ENCODE measurements around the gene MFAP4.

Gene MFAP4

DNA sequence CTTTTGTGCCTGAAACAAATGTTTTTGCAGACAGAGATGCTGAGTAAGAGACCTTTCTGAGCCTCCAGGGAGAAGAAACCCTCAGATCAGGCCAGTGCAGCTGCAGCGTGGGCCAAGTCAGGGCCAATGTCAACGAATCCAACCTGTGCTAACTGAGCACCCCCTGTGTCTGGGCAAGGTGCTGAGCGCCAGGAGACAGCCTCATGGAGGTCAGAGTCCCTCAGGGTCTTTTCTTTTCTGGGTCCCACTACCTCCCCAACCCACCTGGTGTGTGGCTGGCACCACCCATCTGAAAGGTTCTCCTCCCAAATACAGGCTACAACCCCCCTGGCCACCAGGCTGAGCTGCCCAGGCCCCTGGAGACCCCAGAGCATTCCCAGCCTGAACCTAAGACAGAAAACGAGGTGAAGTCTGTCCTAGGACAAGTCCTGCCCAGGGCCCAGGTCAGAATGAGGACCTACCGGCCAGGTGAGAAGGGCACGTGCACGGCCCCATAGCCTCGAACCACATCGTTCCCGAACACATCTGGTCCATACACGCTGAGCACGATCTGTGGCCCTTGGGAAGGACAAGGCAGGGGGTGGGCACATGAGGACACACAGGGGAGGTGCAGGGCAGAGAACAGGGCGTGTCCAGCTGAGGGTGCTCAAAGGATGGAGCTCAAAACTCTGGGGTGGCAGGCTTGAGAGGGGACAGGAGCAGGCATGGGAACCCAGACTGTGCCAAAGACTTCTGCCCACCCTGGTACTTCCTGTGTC, 39.5 kb downstream of the MFAP4 start:
- no peak for DNase-seq

DNA sequence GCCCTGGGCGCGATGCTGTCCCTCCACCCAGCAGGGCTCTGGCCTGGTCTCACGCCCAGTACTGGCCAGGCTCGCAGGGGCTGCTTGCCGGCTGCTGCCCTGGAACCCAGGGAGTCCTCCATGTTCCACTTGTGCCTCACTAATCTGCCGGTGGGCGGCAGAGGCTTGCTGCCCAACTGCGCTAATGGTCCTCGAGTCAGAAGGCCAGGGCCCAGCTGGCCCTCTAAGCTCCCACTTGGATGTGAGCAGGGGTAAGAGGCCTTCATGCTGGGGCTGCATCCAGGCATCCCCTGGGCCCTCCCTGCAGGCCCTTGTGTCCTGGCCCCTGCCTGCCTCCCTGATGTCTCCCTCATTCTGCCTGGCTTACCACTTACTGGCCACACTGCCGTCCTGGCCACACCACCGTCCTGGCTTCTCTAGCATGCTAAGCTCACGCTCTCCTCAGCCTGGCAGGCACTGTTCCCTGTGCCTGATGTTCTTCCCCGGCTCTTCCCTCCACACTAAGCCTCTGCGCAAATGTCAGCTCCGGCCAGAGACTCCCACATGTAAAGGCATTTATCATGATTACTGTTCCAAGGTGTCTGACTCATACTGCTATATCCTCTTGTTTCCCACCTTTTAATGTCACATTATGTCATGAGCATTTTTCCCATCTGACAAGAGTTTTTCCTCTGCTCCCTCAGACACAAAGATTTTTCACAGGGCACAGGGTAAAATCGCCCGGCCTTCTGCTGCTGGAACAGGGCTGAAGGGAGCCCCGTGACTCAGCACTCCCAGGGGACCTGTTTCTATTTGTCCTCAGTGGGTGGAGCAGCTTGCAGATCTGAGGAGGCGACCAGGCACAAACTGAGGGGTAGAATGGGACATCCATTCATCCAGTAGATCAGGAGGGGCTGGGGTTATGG, 40.4 kb downstream of the MFAP4 start:
- DNase-seq, result no peak

GRCh38 chr17:19345486-19346350, 41.3 kb downstream of the MFAP4 start:
- DNase-seq, result no peak

DNA sequence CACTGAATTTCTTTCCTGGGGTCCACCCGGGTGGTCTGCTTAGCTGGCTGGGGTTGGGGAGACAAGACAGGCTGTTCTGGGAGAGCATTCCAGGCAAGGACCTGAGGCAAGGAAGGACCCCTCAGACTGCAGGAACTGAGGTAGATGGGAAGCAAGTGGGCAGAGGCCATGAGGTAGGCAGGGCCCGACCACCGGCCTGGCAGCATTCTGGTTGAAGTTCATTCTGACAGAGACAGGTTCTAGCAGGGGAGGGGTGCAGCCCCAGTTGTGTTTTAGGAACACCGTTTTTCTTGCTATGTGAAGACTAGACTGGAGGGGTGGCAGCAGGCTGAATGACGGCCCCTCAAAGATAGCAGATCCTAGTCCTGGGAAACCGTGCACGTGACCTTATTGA, 41.9 kb downstream of the MFAP4 start:
- DNase-seq, result no peak

DNA sequence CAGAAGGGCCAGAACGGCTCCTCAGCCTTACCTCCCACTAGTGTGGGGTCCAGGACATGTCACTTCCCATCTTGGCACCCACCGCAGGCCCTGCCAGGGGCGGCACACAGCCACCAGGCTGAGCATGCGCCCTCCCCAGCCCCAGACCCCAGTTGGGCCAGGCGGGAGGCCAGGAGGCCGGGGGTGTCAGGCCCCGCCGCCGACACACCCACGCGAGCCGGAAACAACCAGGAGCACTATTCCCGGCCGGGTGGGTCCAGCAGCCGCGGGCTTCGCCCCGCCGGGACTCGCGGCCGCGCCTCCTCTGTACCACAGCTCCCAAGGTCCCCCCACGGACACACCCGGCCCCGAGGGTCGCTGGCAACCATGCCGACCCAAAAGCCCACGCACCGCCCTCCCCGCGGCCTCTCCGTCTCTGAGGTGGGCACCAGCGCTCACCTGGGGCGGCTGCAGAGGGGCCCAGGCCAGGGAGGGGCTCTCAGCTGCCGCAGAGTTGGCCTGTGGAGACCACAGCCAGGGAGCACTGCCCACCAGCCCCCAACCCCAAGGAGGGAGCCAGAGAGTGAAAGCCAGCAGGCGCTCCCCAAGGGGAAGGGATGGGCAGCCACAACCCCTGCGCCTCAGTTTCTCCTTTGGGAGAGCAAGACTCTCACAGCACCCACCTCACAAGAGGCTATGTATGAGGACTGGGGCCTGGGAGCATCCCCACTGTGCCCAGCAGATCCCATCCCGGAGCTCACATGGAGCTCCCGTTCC, 42.5 kb downstream of the MFAP4 start:
- DNase-seq, result no peak

- DNase-seq, result no peak
Measured at GRCh38 chr17:19343671-19344151, 43.3 kb downstream of the MFAP4 start.

GRCh38 chr17:19343256-19343630, 43.7 kb downstream of the MFAP4 start:
- DNase-seq, result no peak

GRCh38 chr17:19342611-19343255, 44.3 kb downstream of the MFAP4 start:
- DNase-seq, result no peak

GRCh38 chr17:19341641-19342610, 45.1 kb downstream of the MFAP4 start:
- DNase-seq, result no peak

DNA sequence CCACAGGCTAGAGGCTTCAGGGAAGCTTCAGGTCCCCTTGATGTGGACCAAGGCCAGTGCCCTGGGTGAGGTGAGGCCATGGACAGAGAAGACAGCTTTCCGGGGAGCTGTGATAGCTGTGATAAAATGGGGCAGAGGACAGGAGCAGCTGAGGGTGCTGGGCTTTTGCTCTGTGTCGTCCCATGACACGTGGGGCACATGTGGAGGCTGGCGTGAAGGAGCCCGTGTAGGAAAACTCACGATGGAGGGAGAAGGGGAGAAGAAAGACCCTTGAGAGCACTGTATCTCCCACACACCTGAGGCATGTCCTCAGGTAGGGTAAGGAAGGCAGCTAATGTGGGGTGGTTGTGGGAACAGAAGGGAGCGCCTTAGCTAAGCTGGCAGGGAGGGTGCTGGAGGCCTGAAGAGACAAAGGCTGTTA, 45.8 kb downstream of the MFAP4 start:
- no peak for DNase-seq

DNA sequence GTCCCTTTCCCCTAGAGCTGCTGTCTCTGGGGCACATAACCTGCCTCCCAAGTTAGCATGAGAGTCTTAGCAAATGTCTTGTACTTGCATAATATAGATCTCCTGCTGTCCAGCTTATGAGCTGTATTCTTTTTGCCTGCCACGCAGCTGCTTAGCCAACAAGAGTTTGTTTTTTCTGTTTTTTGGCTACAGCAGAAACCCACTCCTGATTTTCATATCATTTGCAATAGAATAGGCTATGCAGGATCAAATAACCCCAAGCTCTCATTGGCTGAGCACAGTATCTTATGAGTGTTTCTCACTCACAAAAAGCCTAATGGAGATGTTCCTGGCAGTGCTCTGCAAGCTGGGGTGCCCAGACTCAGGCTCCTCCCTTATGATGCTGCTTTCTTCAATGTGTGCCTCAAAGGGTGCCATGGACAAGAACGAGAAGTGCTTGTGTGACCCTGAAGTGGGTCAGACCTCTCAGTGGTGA, 47.6 kb downstream of the MFAP4 start:
- DNase-seq, result no peak

- peak; percentile 68 to 75 for DNase-seq
Measured at GRCh38 chr17:19338031-19338990, 48.7 kb downstream of the MFAP4 start.

DNA sequence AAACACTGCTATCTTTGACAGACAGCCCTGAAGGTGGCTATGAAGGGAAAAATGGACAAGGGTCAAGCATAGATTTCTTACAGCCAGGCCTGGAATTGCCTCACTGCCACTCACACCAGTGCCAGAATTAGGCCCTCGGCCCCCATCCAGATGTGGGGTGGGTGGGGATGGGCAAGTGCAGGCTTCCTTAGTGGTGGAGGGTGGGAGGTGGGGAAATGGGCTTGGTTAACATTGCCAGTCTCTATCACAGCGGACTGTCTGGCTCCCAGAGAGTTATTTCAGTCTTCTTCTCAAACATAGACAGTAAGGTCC, 49.3 kb downstream of the MFAP4 start:
- DNase-seq, result no peak

GRCh38 chr17:19336938-19337711, 49.9 kb downstream of the MFAP4 start:
- no peak for DNase-seq

GRCh38 chr17:19335951-19336631, 50.9 kb downstream of the MFAP4 start:
- no peak for DNase-seq

DNA sequence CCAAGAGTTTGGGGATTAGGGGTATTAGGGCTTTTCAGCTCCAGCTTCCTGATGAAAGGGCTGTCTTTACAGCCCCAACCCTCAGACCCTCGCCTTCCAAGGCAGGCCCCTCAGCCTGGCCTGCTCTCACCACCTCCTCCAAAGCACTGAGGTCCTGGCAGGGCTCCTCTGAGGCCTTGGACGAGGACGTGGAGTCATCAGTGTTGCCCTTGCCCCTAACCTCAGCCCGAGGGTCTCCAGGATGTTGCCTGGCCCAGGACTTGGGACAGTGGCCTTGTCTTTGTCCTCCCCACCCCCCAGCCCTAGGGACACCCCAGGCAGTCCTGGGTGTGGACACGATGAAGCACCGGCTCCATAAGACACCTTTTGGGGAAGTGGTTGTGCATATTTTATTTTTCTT, 52.7 kb downstream of the MFAP4 start:
- DNase-seq, result no peak

DNA sequence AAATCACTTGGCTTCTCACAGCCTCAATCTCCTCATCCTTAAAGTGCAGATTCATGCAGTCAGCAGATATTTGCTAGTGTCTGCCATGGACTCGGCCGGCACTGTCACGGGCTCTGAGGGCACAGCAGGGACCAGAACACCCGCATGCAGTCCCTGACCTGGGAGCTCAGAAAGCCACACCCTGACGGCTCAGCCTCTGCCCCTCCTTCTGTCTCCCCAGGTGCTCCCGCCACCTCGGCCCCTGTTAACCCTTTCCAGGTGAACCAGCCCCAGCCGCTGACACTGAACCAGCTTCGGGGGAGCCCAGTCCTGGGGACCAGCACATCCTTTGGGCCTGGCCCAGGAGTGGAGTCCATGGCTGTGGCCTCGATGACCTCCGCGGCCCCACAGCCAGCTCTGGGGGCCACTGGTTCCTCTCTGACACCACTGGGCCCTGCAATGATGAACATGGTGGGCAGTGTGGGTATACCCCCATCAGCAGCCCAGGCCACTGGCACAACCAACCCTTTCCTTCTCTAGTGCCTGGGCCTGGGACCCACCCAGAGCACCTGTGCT, 53.2 kb downstream of the MFAP4 start:
- no peak for DNase-seq
